HepG2 (cell line): Measurements from ENCODE around the gene ACOT8. TPM values are rescaled to one million over a fixed set of nuclear protein-coding genes. Genes with fewer than 3 reads are reported as not detected.

Experiments
- CEBPB ChIP-seq: IDR thresholded peaks from 2 replicates; pipeline ENCODE4 v1.6.1; 2011; ENCODE audit warnings: low read depth, low read length, improper control_type of control experiment, borderline replicate concordance
- FOSL1 ChIP-seq: sonication (generic); formaldehyde crosslinking; IDR thresholded peaks from 2 replicates; pipeline ENCODE4 v1.9.0; 2021; ENCODE audit warnings: missing genetic modification reagents, borderline replicate concordance
- GATAD2A ChIP-seq: IDR thresholded peaks from 2 replicates; pipeline ENCODE4 v1.6.1; 2016
- JUN ChIP-seq: sonication (generic); formaldehyde crosslinking; IDR thresholded peaks from 2 replicates; pipeline ENCODE4 v1.4.0; 2020; ENCODE audit warnings: mild to moderate bottlenecking, missing genetic modification reagents
- MIER2 ChIP-seq: IDR thresholded peaks from 2 replicates; pipeline ENCODE4 v1.6.1; 2016; ENCODE audit warnings: missing biosample characterization, missing genetic modification reagents
- RFX5 ChIP-seq: IDR thresholded peaks from 2 replicates; pipeline ENCODE4 v1.6.1; 2011; ENCODE audit warnings: low read depth, low read length, improper control_type of control experiment
- SKI ChIP-seq: fragments of 450-650 bp; IDR thresholded peaks from one replicate; pipeline ENCODE4 v1.6.1; 2018; ENCODE audit warnings: mild to moderate bottlenecking; ENCODE audit not compliant: partially characterized antibody
- SP1 ChIP-seq, 2 experiments: fragments of 450-650 bp in 1 of 2; sonication (generic) in 1 of 2; formaldehyde crosslinking in 1 of 2; IDR thresholded peaks; 2 replicates each; pipeline versions ENCODE4 v1.4.0 to v1.6.1; 2016 to 2020; ENCODE audit warnings: missing genetic modification reagents in 1 of 2
- ZNF12 ChIP-seq: sonication (generic); formaldehyde crosslinking; IDR thresholded peaks from 2 replicates; pipeline ENCODE4 v1.5.0; 2020; ENCODE audit warnings: missing genetic modification reagents
- ZNF20 ChIP-seq: sonication (generic); formaldehyde crosslinking; IDR thresholded peaks from 2 replicates; pipeline ENCODE4 v1.4.0; 2020; ENCODE audit warnings: mild to moderate bottlenecking, moderate library complexity, missing genetic modification reagents
- ZNF256 ChIP-seq: sonication (generic); formaldehyde crosslinking; conservative IDR thresholded peaks from 2 replicates; pipeline ENCODE4 v1.4.0; 2020; ENCODE audit warnings: missing genetic modification reagents
- ZNF513 ChIP-seq: sonication (generic); formaldehyde crosslinking; conservative IDR thresholded peaks from 2 replicates; pipeline ENCODE4 v1.5.0; 2020; ENCODE audit warnings: missing genetic modification reagents
- ZNF563 ChIP-seq: sonication (generic); formaldehyde crosslinking; IDR thresholded peaks from 2 replicates; pipeline ENCODE4 v1.8.0; 2022; ENCODE audit warnings: mild to moderate bottlenecking, moderate library complexity, missing genetic modification reagents
- ZNF607 ChIP-seq: sonication (generic); formaldehyde crosslinking; IDR thresholded peaks from 2 replicates; pipeline ENCODE4 v1.5.1; 2020; ENCODE audit warnings: missing genetic modification reagents, mild to moderate bottlenecking, borderline replicate concordance
- polyA plus RNA-seq, 8 experiments: library from polyadenylated mRNA; depleted of rRNA in 3 of 8; stranded (reverse) in 7 of 8; unstranded in 1 of 8; fragments of >200 nt; fragmentation: Illumina TruSeq in 4 of 8; extraction: Trizol in 4 of 8; gene quantifications; 2 replicates each; pipeline versions ENCODE4 v1.2.1 to v1.2.3, GENCODE V29; 2011 to 2016; ENCODE audit warnings: low read depth in 4 of 8, missing spikeins in 1 of 8, mixed read lengths in 1 of 8; ENCODE audit not compliant: insufficient read depth in 1 of 8
- total RNA-seq, 5 experiments: library from RNA; depleted of rRNA; stranded (reverse); fragments of >200 nt; fragmentation: Illumina TruSeq; extraction: Trizol; gene quantifications; 2 replicates each; pipeline ENCODE4 v1.2.3, GENCODE V29; 2016; ENCODE audit warnings: low read depth in 1 of 5
- TF ChIP-seq, protein P1 (sequence below): sonication (generic); formaldehyde crosslinking; IDR thresholded peaks from 2 replicates; pipeline ENCODE4 v1.8.1; 2023; ENCODE audit warnings: mild to moderate bottlenecking, moderate library complexity, missing genetic modification reagents

ACOT8 gene
- total and polyA plus RNA-seq, 2 of the 13 experiments (the other 11 are each of a cell fraction or from before 2014, with no cell fraction given), result 31.4 to 45.5 TPM

DNA sequence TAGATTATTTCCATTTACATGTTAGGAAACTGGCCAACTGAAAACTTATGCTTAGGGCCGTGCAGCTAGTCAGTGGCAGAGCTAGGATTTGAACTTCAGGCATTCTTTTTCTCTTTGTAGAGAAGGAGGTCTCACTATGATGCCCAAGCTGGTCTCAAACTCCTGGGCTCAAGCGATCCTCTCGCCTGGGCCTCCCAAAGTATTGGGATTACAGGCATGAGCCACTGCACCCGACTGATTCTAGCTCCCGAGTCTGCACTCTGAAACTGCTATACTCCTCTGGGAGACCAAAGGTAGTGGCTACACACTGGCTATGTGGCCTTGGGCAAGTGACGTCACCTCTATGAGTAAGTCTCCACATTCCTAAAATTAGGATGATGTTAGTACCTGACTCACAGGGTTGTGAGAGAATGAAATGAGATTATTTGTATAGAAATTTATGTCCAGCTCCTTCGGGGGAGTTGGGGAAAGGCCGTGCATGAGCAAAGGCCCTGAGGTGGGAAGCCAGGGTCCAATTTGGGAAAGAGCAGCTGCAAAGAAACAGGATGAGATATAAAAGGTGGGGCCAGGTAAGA is 48.4 kb upstream of the ACOT8 start (continued):
- TF ChIP-seq FOSL1 (CRISPR knock-in tag) (0 out of 2 replicates have a peak, but pooled peaks have one; percentile 23), ZNF563 (CRISPR knock-in tag) (no peak), ZNF256 (no peak), JUN (CRISPR knock-in tag) (peak; percentile 58; the same call in 1 of the 2 replicates), ZNF12 (CRISPR knock-in tag) (no peak), SP1 (IDR thresholded peaks at IDR 0.05) (no peak), SP1 (CRISPR knock-in tag; IDR thresholded peaks at IDR 0.05) (no peak), CEBPB (peak; percentile 43; the same call in 1 of the 2 replicates), MIER2 (CRISPR knock-in tag) (no peak), GATAD2A (CRISPR knock-in tag) (0 out of 2 replicates have a peak, but pooled peaks have one; percentile 44), ZNF607 (0 out of 2 replicates have a peak, but pooled peaks have one; percentile 9), RFX5 (peak; percentile 34; the same call in 1 of the 2 replicates), SKI (peak; percentile 35), ZNF20 (CRISPR knock-in tag) (no peak), ZNF513 (CRISPR knock-in tag) (no peak)
- TF ChIP-seq, protein P1, sequence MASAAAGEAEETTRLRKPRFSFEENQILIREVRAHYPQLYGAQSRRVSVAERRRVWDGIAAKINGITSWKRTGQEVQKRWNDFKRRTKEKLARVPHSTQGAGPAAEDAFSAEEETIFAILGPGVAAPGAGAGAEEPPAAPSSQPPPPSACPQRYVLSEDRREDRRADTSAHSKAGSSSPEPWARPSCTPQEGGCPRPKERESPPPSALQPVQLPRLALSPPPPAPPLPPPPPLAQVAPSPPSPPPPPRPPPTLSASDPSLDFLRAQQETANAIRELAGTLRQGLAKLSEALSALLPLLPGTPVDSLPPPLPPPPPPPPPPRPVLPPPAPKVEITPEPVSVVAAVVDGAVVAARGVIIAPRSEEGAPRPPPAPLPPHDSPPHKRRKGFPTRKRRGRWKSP, result 0 out of 2 replicates have a peak, but pooled peaks have one; percentile 30
- TF ChIP-seq, all 625 proteins: peak for 55
